GM19043 (cell line): ENCODE results near the gene NUP93.
"Not testable (repeated sequence)": the region's sequence is repeated elsewhere in the genome, so short reads cannot be mapped to it uniquely, and the experiment has no call there.

ENCODE experiments used
- ATAC-seq: cut with Tn5 transposase; IDR thresholded peaks from one replicate; pipeline ENCODE4 v1.9.1; 2021; ENCODE audit warnings: low read depth; ENCODE audit not compliant: unreplicated experiment

Gene NUP93

GRCh38 chr16:56708525-56709442, 21.1 kb upstream of the NUP93 start:
- no peak for ATAC-seq

GRCh38 chr16:56709443-56710040, 20.4 kb upstream of the NUP93 start:
- ATAC-seq: no peak

GRCh38 chr16:56710181-56710737, 19.7 kb upstream of the NUP93 start:
- ATAC-seq: no peak

GRCh38 chr16:56711862-56712261, 18.1 kb upstream of the NUP93 start:
- no peak for ATAC-seq

- no peak for ATAC-seq
Observed at GRCh38 chr16:56713794-56714193, 16.1 kb upstream of the NUP93 start.

- ATAC-seq: no peak
Observed at GRCh38 chr16:56715126-56715525, 14.8 kb upstream of the NUP93 start.

- ATAC-seq: no peak
Observed at GRCh38 chr16:56716761-56717160, 13.2 kb upstream of the NUP93 start.

- ATAC-seq: not testable (repeated sequence)
Observed at GRCh38 chr16:56717532-56717931, 12.4 kb upstream of the NUP93 start.

GRCh38 chr16:56722200-56722842, 7.6 kb upstream of the NUP93 start:
- ATAC-seq: no peak

- ATAC-seq: no peak
Observed at GRCh38 chr16:56724191-56724590, 5.7 kb upstream of the NUP93 start.

GRCh38 chr16:56726283-56726682, 3.6 kb upstream of the NUP93 start:
- ATAC-seq: no peak

GRCh38 chr16:56726926-56727325, 3.0 kb upstream of the NUP93 start:
- no peak for ATAC-seq

GRCh38 chr16:56728027-56728426, 1.9 kb upstream of the NUP93 start:
- no peak for ATAC-seq

GRCh38 chr16:56728980-56729734, 772 bp upstream of the NUP93 start:
- ATAC-seq: no peak

GRCh38 chr16:56732366-56732765, 2.4 kb downstream of the NUP93 start:
- ATAC-seq: peak; percentile 51

GRCh38 chr16:56732832-56733231, 2.9 kb downstream of the NUP93 start:
- ATAC-seq: no peak

GRCh38 chr16:56734429-56734828, 4.5 kb downstream of the NUP93 start:
- ATAC-seq: no peak

GRCh38 chr16:56736476-56736875, 6.5 kb downstream of the NUP93 start:
- ATAC-seq: no peak

GRCh38 chr16:56737539-56737938, 7.6 kb downstream of the NUP93 start:
- no peak for ATAC-seq

GRCh38 chr16:56738221-56738620, 8.3 kb downstream of the NUP93 start:
- ATAC-seq: no peak
